ENCODE data around the gene PRR15.
"Not testable (repeated sequence)": the region's sequence is repeated elsewhere in the genome, so short reads cannot be mapped to it uniquely, and the experiment has no call there.

The PRR15 gene

GRCh38 chr7:29563590-29564495 lies at the start of gene PRR15:
Gene PRR15 (plus strand): TSS chr7:29563835. CDS start chr7:29566330, 2,495 bp downstream.
- Histone ChIP-seq H3K4me1 (ENCODE audit: control insufficient read depth, insufficient read depth, low read length, unreplicated experiment) (peaks cover 12% of the 10 kb centered on the region), H3K4me3 (ENCODE audit: low read depth, low read length) (peak within 1 kb of the TSS; percentile 97), H3K27me3 (ENCODE audit: insufficient read depth, low read length) (no peaks in the 10 kb centered on the region), H3K27ac (ENCODE audit: low read depth, low read length) (peak within 1 kb of the TSS; percentile 24), H2AFZ (ENCODE audit: low read length, unreplicated experiment) (peak within 1 kb of the TSS; percentile 78), H3K36me3 (ENCODE audit: insufficient read depth, low read length) (no peaks in the 10 kb centered on the region), H3K79me2 (ENCODE audit: control insufficient read depth, insufficient read depth, low read length, unreplicated experiment) (no peaks in the 10 kb centered on the region)

GRCh38 chr7:29516491-29516890 lies 47.1 kb upstream of the PRR15 start:
- no peak overlapping the region for H2AFZ ChIP-seq (ENCODE audit: low read length, unreplicated experiment)
- no peaks in the 10 kb centered on the region for H3K27me3 ChIP-seq (ENCODE audit: insufficient read depth, low read length)
- no peaks in the 10 kb centered on the region for H3K4me1 ChIP-seq (ENCODE audit: control insufficient read depth, insufficient read depth, low read length, unreplicated experiment)
- no peak overlapping the region for H3K27ac ChIP-seq (ENCODE audit: low read depth, low read length)
- peaks cover 8% of the 10 kb centered on the region; the same call in 1 of the 2 replicates for H3K36me3 ChIP-seq (ENCODE audit: insufficient read depth, low read length)
- H3K4me3 ChIP-seq (ENCODE audit: low read depth, low read length), result no peak overlapping the region
- no peaks in the 10 kb centered on the region for H3K79me2 ChIP-seq (ENCODE audit: control insufficient read depth, insufficient read depth, low read length, unreplicated experiment)

DNA sequence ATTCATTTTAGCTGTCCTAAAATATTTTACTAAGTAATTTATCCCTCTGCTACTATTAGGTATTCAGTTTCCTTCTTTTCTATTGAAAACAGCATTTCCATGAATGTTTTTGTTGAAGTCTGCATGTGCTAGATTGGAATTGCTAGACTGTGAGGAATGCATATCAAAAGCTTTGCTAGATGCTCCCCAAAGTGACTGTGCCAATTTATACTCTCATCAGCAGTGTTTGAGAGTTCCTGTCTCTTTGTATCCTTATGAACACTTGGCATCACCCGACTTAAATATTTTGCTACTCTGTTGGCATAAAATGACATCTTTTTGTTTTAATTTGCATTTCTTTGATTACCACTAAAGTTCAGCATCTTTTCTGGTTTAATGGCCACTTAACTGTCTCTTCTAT lies 45.0 kb upstream of the PRR15 start:
- Histone ChIP-seq H3K27me3 (ENCODE audit: insufficient read depth, low read length) (no peaks in the 10 kb centered on the region), H3K36me3 (ENCODE audit: insufficient read depth, low read length) (peaks cover 4% of the 10 kb centered on the region; the same call in 1 of the 2 replicates), H3K4me1 (ENCODE audit: control insufficient read depth, insufficient read depth, low read length, unreplicated experiment) (no peaks in the 10 kb centered on the region), H3K4me3 (ENCODE audit: low read depth, low read length) (no peak overlapping the region), H3K27ac (ENCODE audit: low read depth, low read length) (no peak overlapping the region), H3K79me2 (ENCODE audit: control insufficient read depth, insufficient read depth, low read length, unreplicated experiment) (no peaks in the 10 kb centered on the region), H2AFZ (ENCODE audit: low read length, unreplicated experiment) (no peak overlapping the region)

- Histone ChIP-seq H3K27ac (ENCODE audit: low read depth, low read length) (no peak overlapping the region), H3K27me3 (ENCODE audit: insufficient read depth, low read length) (no peaks in the 10 kb centered on the region), H3K79me2 (ENCODE audit: control insufficient read depth, insufficient read depth, low read length, unreplicated experiment) (no peaks in the 10 kb centered on the region), H2AFZ (ENCODE audit: low read length, unreplicated experiment) (no peak overlapping the region), H3K36me3 (ENCODE audit: insufficient read depth, low read length) (no peaks in the 10 kb centered on the region; the same call in 1 of the 2 replicates), H3K4me3 (ENCODE audit: low read depth, low read length) (no peak overlapping the region), H3K4me1 (ENCODE audit: control insufficient read depth, insufficient read depth, low read length, unreplicated experiment) (no peaks in the 10 kb centered on the region)
Observed at GRCh38 chr7:29523728-29524127, 39.9 kb upstream of the PRR15 start.

- Histone ChIP-seq H3K4me3 (ENCODE audit: low read depth, low read length) (no peak overlapping the region), H2AFZ (ENCODE audit: low read length, unreplicated experiment) (no peak overlapping the region), H3K36me3 (ENCODE audit: insufficient read depth, low read length) (no peaks in the 10 kb centered on the region; the same call in 1 of the 2 replicates), H3K27me3 (ENCODE audit: insufficient read depth, low read length) (no peaks in the 10 kb centered on the region), H3K4me1 (ENCODE audit: control insufficient read depth, insufficient read depth, low read length, unreplicated experiment) (no peaks in the 10 kb centered on the region), H3K27ac (ENCODE audit: low read depth, low read length) (no peak overlapping the region), H3K79me2 (ENCODE audit: control insufficient read depth, insufficient read depth, low read length, unreplicated experiment) (no peaks in the 10 kb centered on the region)
Observed at GRCh38 chr7:29527505-29528108, 36.0 kb upstream of the PRR15 start.

- H3K27me3 ChIP-seq (ENCODE audit: insufficient read depth, low read length), result not testable (repeated sequence)
Observed at GRCh38 chr7:29528526-29528925, 35.1 kb upstream of the PRR15 start.

DNA sequence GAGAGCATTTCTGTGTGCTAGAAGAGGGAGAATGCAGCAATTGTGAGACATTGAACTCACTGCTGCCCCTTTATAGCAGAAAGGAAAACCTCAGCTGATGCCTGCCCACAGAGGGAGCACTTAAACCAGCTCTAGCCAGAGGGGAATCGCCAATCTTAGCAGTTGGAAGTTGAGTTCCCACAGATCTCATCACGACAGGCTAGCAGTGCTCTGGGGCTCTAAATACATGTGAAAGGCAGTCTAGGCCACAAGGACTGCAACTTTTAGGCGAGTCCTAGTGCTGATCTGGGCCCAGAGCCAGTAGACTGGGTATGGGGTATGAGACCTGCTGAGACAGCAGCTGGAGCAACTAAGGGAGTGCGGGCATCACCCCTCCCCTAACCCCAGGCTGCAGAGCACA lies 25.2 kb upstream of the PRR15 start:
- Histone ChIP-seq H2AFZ (ENCODE audit: low read length, unreplicated experiment) (no peak overlapping the region), H3K4me1 (ENCODE audit: control insufficient read depth, insufficient read depth, low read length, unreplicated experiment) (no peaks in the 10 kb centered on the region), H3K27me3 (ENCODE audit: insufficient read depth, low read length) (no peaks in the 10 kb centered on the region), H3K79me2 (ENCODE audit: control insufficient read depth, insufficient read depth, low read length, unreplicated experiment) (no peaks in the 10 kb centered on the region), H3K27ac (ENCODE audit: low read depth, low read length) (no peak overlapping the region), H3K4me3 (ENCODE audit: low read depth, low read length) (no peak overlapping the region), H3K36me3 (ENCODE audit: insufficient read depth, low read length) (no peaks in the 10 kb centered on the region)

More at GRCh38 chr7:29528526-29528925, 35.1 kb upstream of the PRR15 start:
- H3K36me3 ChIP-seq (ENCODE audit: insufficient read depth, low read length); H3K79me2 ChIP-seq (ENCODE audit: control insufficient read depth, insufficient read depth, low read length, unreplicated experiment); H3K4me3 ChIP-seq (ENCODE audit: low read depth, low read length); H3K27ac ChIP-seq (ENCODE audit: low read depth, low read length); H2AFZ ChIP-seq (ENCODE audit: low read length, unreplicated experiment); H3K4me1 ChIP-seq (ENCODE audit: control insufficient read depth, insufficient read depth, low read length, unreplicated experiment): not testable (repeated sequence)

DNA sequence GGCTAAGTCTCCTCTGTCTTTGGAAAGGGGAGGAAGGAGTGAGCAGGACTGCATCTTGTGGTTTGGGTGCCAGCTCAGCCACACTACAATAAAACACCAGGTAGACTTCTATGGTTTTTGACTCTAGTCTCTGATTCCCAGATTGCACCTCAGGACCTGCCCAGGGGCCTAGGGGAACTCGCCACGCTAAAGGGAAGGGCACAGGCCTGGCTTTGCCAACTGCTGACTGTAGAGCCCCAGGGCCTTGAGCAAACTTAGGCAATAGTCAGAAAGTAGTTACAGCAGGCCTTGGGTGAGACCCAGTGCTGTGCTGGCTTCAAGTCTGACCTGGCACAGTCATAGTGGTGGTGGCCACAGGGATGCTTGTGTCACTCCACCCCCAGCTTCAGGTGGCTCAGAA lies 24.2 kb upstream of the PRR15 start:
- Histone ChIP-seq H3K4me3 (ENCODE audit: low read depth, low read length) (no peak overlapping the region), H3K27ac (ENCODE audit: low read depth, low read length) (no peak overlapping the region), H3K79me2 (ENCODE audit: control insufficient read depth, insufficient read depth, low read length, unreplicated experiment) (no peaks in the 10 kb centered on the region), H3K36me3 (ENCODE audit: insufficient read depth, low read length) (no peaks in the 10 kb centered on the region), H3K4me1 (ENCODE audit: control insufficient read depth, insufficient read depth, low read length, unreplicated experiment) (no peaks in the 10 kb centered on the region), H2AFZ (ENCODE audit: low read length, unreplicated experiment) (no peak overlapping the region), H3K27me3 (ENCODE audit: insufficient read depth, low read length) (no peaks in the 10 kb centered on the region)

DNA sequence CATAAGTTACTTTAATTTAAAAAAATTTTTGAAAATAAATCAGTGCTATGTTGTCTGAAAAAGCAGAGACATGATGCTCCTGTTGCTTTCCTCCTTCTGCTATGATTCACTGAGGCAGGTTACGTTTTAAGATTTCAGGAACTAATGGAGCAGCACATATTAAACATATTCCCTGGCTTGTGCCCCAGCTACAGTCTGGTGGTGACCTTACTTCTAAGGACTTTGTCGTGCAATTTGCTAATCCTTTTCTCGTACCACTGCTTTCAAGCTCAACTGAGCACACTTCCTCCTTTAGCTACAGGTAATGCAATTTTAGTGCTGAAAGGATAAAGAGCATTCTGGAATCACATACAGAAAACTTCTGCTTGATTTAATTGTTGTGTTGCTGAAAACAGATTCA lies 16.2 kb upstream of the PRR15 start:
- Histone ChIP-seq H3K4me3 (ENCODE audit: low read depth, low read length) (no peak overlapping the region), H3K36me3 (ENCODE audit: insufficient read depth, low read length) (no peaks in the 10 kb centered on the region), H3K27me3 (ENCODE audit: insufficient read depth, low read length) (no peaks in the 10 kb centered on the region)

GRCh38 chr7:29548823-29549222 lies 14.8 kb upstream of the PRR15 start:
- Histone ChIP-seq H3K27me3 (ENCODE audit: insufficient read depth, low read length) (no peaks in the 10 kb centered on the region), H3K27ac (ENCODE audit: low read depth, low read length) (no peak overlapping the region), H3K79me2 (ENCODE audit: control insufficient read depth, insufficient read depth, low read length, unreplicated experiment) (no peaks in the 10 kb centered on the region), H3K4me1 (ENCODE audit: control insufficient read depth, insufficient read depth, low read length, unreplicated experiment) (no peaks in the 10 kb centered on the region), H3K4me3 (ENCODE audit: low read depth, low read length) (no peak overlapping the region), H3K36me3 (ENCODE audit: insufficient read depth, low read length) (no peaks in the 10 kb centered on the region), H2AFZ (ENCODE audit: low read length, unreplicated experiment) (no peak overlapping the region)

More for the DNA sequence above, 16.2 kb upstream of the PRR15 start:
- Histone ChIP-seq H3K27ac (ENCODE audit: low read depth, low read length) (no peak overlapping the region), H3K4me1 (ENCODE audit: control insufficient read depth, insufficient read depth, low read length, unreplicated experiment) (no peaks in the 10 kb centered on the region), H2AFZ (ENCODE audit: low read length, unreplicated experiment) (no peak overlapping the region), H3K79me2 (ENCODE audit: control insufficient read depth, insufficient read depth, low read length, unreplicated experiment) (no peaks in the 10 kb centered on the region)

- H3K4me1 ChIP-seq (ENCODE audit: control insufficient read depth, insufficient read depth, low read length, unreplicated experiment), result no peaks in the 10 kb centered on the region
- no peak overlapping the region for H2AFZ ChIP-seq (ENCODE audit: low read length, unreplicated experiment)
- H3K36me3 ChIP-seq (ENCODE audit: insufficient read depth, low read length), result no peaks in the 10 kb centered on the region
- no peaks in the 10 kb centered on the region for H3K27me3 ChIP-seq (ENCODE audit: insufficient read depth, low read length)
- H3K27ac ChIP-seq (ENCODE audit: low read depth, low read length), result no peak overlapping the region
- H3K4me3 ChIP-seq (ENCODE audit: low read depth, low read length), result no peak overlapping the region
- no peaks in the 10 kb centered on the region for H3K79me2 ChIP-seq (ENCODE audit: control insufficient read depth, insufficient read depth, low read length, unreplicated experiment)
Observed at GRCh38 chr7:29552392-29552791, 11.2 kb upstream of the PRR15 start.
